Neutrophil (primary cell): ENCODE data around the gene ZMAT5.

Experiments
- H3K27ac ChIP-seq: fragments of 200-600 bp; sonication (generic); 2 replicates; pipeline ENCODE4 v1.5.1; 2016; ENCODE audit warnings: mild to moderate bottlenecking, moderate library complexity
- H3K27me3 ChIP-seq: fragments of 200-600 bp; sonication (generic); 2 replicates; pipeline ENCODE4 v1.6.0; 2016; ENCODE audit warnings: mild to moderate bottlenecking
- H3K36me3 ChIP-seq: fragments of 200-600 bp; sonication (generic); 2 replicates; pipeline ENCODE4 v1.5.1; 2017
- H3K4me1 ChIP-seq, 2 experiments: fragments of 200-600 bp in 1 of 2; sonication (generic) in 1 of 2; 1 replicate in 1 of 2; 2 replicates in 1 of 2; pipeline versions ENCODE4 v1.5.1 to v1.6.1; 2013 to 2016; ENCODE audit warnings: low read depth in 1 of 2, low read length in 1 of 2, mild to moderate bottlenecking in 1 of 2, moderate library complexity in 1 of 2; ENCODE audit not compliant: control insufficient read depth in 1 of 2, insufficient read depth in 1 of 2
- H3K4me3 ChIP-seq, 2 experiments: fragments of 200-600 bp in 1 of 2; sonication (generic) in 1 of 2; 1 replicate in 1 of 2; 2 replicates in 1 of 2; pipeline ENCODE4 v1.5.1; 2013 to 2016; ENCODE audit warnings: low read depth in 1 of 2, low read length in 1 of 2, mild to moderate bottlenecking in 1 of 2, moderate library complexity in 1 of 2
- H3K9me3 ChIP-seq: fragments of 200-600 bp; sonication (generic); 2 replicates; pipeline ENCODE4 v1.5.1; 2016
- CTCF ChIP-seq: fragments of 200-600 bp; sonication (generic); IDR thresholded peaks from 2 replicates; pipeline ENCODE4 v1.5.1; 2016; ENCODE audit warnings: antibody characterized with exemption

Gene ZMAT5

GRCh38 chr22:29803190-29803589 lies 36.4 kb upstream of the ZMAT5 start:
- Histone ChIP-seq H3K9me3 (no peaks in the 10 kb centered on the region), H3K36me3 (peaks cover 65% of the 10 kb centered on the region), H3K27me3 (no peaks in the 10 kb centered on the region), H3K27ac (no peak overlapping the region), H3K4me1 (peaks cover 18 to 20% of the 10 kb centered on the region in 2 experiments), H3K4me3 (no peak overlapping the region)
- no peak for TF ChIP-seq CTCF

DNA sequence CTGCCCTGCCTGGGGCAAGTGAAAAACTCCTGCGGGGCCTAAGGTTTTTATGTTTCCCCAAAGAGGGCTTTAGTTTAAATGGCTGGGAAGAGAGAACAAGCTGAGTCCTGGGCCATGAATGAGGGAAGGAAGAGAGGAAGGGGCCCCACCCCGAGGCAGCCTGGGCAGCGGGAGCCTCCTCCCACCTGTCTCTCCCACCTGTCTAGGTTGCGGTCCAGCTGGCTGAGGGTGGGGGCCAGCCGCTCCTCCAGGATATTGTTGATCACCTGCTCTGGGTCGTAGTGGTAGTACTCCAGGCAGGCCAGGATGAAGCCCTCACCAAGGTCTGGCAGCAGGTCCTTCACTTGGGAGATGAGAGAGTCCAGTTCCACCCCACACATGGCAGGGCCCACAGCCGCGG lies 35.0 kb upstream of the ZMAT5 start:
- no peak overlapping the region for H3K4me3 ChIP-seq
- peaks cover 52% of the 10 kb centered on the region for H3K36me3 ChIP-seq
- H3K27me3 ChIP-seq = no peaks in the 10 kb centered on the region
- H3K9me3 ChIP-seq = no peaks in the 10 kb centered on the region
- no peak for TF ChIP-seq CTCF
- H3K4me1 ChIP-seq = peaks cover 18 to 21% of the 10 kb centered on the region in 2 experiments
- H3K27ac ChIP-seq = no peak overlapping the region

GRCh38 chr22:29801153-29801552 lies 34.3 kb upstream of the ZMAT5 start:
- Histone ChIP-seq H3K4me1 (peaks cover 18 to 21% of the 10 kb centered on the region in 2 experiments), H3K36me3 (peaks cover 46% of the 10 kb centered on the region)
- TF ChIP-seq CTCF = no peak

DNA sequence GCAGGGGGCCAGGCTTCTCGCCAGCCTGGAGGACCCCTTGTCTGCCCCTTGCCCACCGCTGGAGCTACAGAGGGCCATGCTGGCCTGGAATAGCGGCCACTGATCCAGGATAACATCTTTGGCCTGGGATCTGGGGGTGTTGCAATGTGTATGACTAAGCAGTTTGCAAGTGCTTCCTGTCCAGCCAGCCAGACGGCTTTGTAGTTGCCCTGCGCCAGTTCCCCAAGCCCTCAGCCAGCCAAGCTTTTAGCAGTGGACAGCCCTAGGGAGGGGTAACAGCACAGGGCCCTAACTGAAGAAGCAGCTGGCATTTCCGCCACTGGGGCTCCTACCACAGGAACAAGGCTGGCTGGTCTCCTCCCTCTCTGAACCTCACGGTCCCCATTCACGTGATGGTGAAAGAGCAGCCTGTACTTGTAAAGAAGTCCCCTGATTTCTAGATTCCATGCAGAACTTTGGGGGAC lies 32.4 kb upstream of the ZMAT5 start:
- peaks cover 18 to 21% of the 10 kb centered on the region in 2 experiments for H3K4me1 ChIP-seq
- H3K27ac ChIP-seq = peak overlapping the region; percentile 80
- H3K36me3 ChIP-seq = peaks cover 27% of the 10 kb centered on the region
- H3K27me3 ChIP-seq = no peaks in the 10 kb centered on the region
- no peak for TF ChIP-seq CTCF
- H3K4me3 ChIP-seq = peak overlapping the region; percentile 19 to 23
- H3K9me3 ChIP-seq = no peaks in the 10 kb centered on the region

More at GRCh38 chr22:29801153-29801552, 34.3 kb upstream of the ZMAT5 start:
- Histone ChIP-seq H3K27me3 (no peaks in the 10 kb centered on the region), H3K9me3 (no peaks in the 10 kb centered on the region), H3K27ac (no peak overlapping the region), H3K4me3 (no peak overlapping the region)

DNA sequence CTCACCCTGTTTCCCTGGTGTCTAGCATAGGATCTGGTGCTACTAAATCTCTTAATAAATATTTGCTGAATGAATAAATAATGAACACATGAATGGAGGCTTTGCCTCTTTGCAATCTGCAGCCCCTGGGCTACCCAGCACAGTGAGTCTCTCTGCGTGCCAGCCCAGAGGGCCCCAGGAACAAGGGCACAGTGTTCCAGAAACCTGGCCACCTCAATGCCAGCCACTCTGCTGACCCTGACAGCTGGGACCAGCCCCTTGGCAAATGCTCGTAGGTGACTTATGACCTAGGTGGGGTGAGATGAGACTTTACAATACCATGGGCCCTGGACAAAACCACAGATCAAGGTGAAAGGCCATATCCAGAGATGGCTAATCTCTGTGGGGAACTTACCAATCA lies 32.0 kb upstream of the ZMAT5 start:
- Histone ChIP-seq H3K4me1 (peaks cover 18 to 21% of the 10 kb centered on the region in 2 experiments), H3K36me3 (peaks cover 23% of the 10 kb centered on the region), H3K27ac (peak overlapping the region; percentile 80), H3K4me3 (peak overlapping the region in 1 of 2 experiments; percentile 19), H3K27me3 (no peaks in the 10 kb centered on the region), H3K9me3 (no peaks in the 10 kb centered on the region)
- no peak for TF ChIP-seq CTCF

- H3K4me3 ChIP-seq = no peak overlapping the region
- H3K4me1 ChIP-seq = peaks cover 18 to 21% of the 10 kb centered on the region in 2 experiments
- H3K9me3 ChIP-seq = no peaks in the 10 kb centered on the region
- H3K36me3 ChIP-seq = peaks cover 21% of the 10 kb centered on the region
- H3K27ac ChIP-seq = peak overlapping the region; percentile 80
- H3K27me3 ChIP-seq = no peaks in the 10 kb centered on the region
- no peak for TF ChIP-seq CTCF
Measured at GRCh38 chr22:29798318-29798717, 31.5 kb upstream of the ZMAT5 start.
